WTC11 (cell line): Measurements from ENCODE around the gene NAXD.

Source experiments
- ZNF121 ChIP-seq: sonication (generic); formaldehyde crosslinking; IDR thresholded peaks from 2 replicates; pipeline ENCODE4 v1.8.0; 2023; ENCODE audit warnings: missing genetic modification reagents
- ZNF671 ChIP-seq: fragments of 250-450 bp; sonication (Bioruptor Pico); IDR thresholded peaks from 2 replicates; pipeline ENCODE4 v1.8.0; 2021; ENCODE audit warnings: mild to moderate bottlenecking
- TF ChIP-seq, protein P1 (sequence below): fragments of 200-600 bp; IDR thresholded peaks from 2 replicates; pipeline ENCODE4 v1.8.0; 2022; ENCODE audit warnings: antibody characterized with exemption

DNA sequence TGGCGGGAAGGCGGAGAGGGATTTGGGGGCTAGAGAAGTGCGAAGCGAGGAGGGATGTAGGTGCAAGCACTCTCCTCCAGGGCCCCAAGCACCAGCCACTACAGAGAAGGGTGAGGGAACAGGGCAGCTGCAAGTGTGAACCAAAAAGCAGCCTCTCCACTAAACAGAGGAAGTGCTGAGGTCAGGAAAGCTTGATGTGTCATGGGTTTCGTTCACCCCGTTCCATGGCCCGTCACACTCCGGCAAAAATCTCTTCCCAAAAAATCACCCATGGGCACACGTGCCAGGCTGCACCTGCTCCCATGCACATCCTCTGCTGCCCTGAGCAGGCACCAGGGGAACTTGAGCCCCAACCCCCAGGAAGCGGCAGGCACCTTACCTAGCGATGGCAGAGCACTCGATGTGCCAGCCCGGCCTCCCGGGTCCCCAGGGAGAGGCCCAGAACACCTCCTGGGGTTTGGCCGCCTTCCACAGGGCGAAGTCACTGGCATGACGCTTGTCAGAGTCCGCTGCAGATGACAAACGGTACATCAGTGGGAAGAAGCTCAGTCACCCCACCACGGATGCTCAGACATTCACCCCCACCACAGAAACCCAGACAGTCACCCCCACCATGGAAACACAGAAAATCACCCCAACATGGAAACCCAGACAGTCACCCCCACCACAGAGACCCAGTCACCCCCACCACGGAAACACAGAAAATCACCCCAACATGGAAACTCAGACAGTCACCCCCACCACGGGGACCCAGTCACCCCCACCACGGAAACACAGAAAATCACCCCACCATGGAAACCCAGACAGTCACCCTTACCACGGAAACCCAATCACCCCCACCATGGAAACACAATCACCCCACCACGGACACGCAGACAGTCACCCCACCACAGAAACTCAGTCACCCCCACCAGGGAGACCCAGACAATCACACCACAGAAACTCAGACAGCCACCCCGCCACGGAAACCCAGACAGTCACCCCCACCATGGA lies 61.5 kb downstream of the NAXD start:
- TF ChIP-seq, protein P1, sequence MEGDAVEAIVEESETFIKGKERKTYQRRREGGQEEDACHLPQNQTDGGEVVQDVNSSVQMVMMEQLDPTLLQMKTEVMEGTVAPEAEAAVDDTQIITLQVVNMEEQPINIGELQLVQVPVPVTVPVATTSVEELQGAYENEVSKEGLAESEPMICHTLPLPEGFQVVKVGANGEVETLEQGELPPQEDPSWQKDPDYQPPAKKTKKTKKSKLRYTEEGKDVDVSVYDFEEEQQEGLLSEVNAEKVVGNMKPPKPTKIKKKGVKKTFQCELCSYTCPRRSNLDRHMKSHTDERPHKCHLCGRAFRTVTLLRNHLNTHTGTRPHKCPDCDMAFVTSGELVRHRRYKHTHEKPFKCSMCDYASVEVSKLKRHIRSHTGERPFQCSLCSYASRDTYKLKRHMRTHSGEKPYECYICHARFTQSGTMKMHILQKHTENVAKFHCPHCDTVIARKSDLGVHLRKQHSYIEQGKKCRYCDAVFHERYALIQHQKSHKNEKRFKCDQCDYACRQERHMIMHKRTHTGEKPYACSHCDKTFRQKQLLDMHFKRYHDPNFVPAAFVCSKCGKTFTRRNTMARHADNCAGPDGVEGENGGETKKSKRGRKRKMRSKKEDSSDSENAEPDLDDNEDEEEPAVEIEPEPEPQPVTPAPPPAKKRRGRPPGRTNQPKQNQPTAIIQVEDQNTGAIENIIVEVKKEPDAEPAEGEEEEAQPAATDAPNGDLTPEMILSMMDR = no peak
- TF ChIP-seq ZNF671 (no peak), ZNF121 (CRISPR knock-in tag) (no peak)
